Epithelial cell of prostate (primary cell): ENCODE measurements around the gene LIM2.
A peak's percentile ranks its signal among the peaks of the same experiment; 100 is the strongest.

ENCODE experiments used
- DNase-seq: peaks from one replicate; pipeline ENCODE4 v3.0.0-alpha.2; 2011; ENCODE audit warnings: low read depth, low spot score
- H3K27ac ChIP-seq: fragments of 450-650 bp; 2 replicates; pipeline ENCODE4 v1.5.1; 2017; ENCODE audit warnings: mild to moderate bottlenecking

Gene LIM2

DNA sequence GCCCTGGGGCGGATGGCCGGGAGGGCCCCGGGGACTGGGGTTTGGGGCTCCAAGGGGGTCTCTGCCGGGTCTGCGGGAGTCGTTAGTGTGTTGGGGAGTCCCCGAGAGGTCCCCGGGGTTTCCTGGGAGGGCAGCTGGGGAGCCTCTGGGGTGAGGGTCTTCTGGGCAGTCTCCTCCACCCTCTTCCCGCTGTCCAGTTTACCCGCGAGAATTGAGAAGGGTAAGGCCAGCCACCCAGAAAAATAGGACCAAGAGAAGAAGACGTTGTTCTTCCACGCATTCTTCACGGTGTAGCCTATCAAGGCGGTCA, 20.6 kb downstream of the LIM2 start:
- peak overlapping the region; percentile 74 for H3K27ac ChIP-seq
- DNase-seq = no peak

DNA sequence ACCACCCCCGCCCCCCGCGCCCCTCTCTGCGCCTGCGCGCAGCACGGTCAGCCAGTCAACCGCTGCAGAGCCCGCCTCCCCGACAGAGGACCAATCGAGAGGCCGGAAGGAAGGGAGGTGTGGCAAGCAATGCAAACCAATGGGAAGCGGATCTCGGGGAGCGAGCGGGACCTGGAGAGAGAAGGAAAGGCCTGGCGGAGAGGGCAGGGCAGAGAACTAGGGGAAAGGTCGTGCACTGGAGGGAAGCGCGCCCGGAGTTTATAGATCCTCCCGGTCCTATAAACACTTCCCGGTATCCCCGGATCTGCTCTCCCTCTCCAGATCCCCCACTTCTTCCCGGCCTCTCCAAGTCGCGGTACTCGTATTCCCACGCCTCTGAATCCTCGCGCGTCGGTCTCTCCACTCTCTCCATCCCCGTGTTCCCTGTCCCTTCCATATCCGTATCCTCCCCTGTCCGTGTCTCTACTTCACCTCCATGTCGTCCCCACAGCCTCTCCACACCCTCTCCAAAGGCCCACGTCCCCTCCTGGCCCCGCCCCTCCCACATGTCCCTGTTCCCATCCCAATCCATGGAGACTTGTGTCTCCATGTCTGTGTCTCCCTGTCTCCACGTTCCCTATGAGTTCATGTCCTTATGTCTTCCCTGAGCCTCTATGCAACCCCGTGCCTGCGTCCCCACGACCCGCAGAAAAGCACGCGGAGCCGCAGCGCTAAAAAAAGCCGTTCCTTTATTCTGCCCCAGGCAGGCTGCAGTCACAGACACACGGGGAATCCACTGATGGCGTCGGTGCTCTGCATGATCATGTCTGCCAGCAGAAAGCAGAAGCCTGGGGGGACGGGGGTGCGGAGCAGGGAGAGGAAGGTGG, 21.2 kb downstream of the LIM2 start:
- peak; percentile 89 for DNase-seq
- peak overlapping the region; percentile 74 for H3K27ac ChIP-seq

DNA sequence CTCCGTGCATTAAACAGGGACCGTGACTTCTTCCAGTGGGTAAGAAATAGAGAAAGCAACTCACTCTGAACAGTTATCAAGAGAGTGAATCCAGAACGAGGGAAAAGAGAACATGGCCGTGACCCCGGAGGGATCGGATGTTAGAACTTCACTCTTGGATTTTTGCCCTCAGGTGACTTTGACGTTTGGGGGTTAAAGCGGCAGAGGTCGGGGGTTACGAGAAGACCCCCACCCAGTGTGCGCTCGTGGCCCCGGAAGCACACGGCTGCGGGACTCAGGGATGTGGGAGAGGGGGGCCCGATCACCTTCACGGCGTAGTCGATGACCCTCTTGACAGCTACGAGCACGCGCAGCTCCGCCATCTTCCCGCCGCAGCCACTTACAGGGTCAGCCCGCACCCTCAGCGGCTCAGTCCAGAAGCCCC, 21.8 kb downstream of the LIM2 start, which contains the start of gene ETFB:
Gene ETFB (minus strand): TSS at position 424 of the 424 bp plus-strand sequence. CDS start 62 bp downstream, at position 362.
- peak within 1 kb of the TSS; percentile 74 for H3K27ac ChIP-seq
- no peak for DNase-seq

DNA sequence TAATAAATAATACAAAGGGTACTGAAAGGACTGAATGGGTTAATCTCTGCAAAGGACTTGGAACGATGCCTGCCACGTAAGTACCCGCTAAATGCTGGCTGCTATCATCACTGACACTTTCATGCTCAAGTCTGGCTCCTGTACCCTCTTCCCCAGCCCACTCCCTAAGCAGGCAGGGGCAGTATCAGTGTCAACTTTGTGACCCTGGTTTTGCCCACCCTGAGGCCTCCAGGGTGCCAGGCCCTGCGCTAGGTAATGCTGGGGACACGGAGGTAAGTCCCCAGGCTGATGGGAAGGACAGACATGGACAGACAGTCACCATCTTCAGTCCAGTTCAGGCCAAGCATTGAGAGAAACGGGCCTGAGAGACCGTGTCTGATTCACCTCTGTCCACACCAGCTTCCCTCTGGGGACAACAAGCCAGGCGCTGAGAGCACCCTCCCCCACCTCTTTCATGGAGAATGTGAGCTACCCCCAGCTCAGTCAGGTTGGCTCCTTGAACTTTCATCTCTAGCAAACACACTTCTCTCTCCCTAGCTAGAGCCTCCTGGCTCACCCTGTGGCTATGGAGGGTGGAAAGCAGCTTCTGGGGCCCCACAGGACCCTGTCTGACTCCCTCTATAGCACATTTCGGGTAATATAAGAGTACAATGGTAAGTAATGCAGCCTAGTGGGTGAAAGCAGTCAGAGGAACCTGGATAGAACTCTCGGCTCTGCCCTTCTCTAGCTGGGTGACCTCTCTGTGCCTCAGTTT, 22.4 kb downstream of the LIM2 start:
- DNase-seq = no peak
- peak overlapping the region; percentile 74 for H3K27ac ChIP-seq

DNA sequence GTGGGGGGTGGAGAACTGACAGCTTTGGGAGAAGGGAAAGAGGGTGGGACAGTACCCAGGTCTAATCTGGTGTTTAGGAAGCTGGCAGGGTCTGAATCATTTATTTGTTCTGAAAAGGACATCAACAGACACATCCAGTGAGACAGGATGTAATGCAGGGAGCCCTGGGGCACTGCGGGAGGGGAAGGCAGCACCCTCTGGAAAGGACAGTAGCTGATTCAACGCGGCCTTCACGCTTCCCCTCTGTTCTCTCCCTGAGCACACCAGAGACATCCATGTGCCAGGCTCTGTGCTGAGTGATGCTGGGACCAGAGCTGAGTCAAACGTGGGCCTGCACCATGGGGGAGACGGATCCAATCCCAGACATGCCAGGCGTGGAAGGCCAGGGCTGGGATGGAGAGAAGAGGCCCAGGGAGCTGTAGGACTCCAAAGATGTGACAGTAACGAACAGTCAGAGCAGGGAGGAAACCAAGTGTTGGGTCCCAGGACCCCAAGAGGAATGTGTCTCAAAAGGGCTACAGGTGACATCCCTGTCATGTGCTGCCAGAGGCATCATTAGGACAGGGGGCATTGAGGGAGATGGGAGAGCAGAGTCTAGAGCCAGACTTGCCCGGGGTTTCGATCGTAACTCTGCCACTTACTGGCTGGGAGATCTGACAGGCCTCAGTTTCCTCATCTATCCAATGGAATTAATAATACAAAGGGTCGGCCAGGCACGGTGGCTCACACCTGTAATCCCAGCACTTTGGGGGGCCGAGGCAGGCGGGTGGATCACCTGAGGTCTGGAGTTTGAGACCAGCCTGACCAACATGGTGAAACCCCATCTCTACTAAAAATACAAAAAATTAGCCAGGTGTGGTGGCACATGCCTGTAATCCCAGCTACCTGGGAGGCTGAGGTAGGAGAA, 23.3 kb downstream of the LIM2 start:
- H3K27ac ChIP-seq = peak overlapping the region; percentile 74
- DNase-seq = no peak

DNA sequence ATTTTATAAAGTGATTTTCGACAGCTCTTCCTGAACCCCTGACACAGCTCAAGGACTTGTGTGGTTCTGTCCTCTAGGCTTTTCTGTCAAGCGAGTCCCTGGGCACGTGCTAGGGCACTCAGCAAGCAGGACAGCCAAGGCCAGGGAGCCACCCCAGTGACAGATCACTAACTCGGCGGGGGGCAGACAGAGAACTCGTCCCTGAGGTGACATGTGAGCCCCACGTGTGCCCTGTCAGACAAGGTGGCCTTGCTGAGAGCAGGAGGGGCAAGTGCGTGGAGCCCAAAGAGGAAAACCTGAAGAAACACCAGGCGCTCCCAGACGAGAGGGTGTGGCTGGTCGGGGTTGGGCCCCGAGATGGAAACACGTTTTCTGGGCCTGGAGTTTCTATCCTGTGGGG, 26.5 kb downstream of the LIM2 start:
- no peak overlapping the region for H3K27ac ChIP-seq
- DNase-seq = no peak

DNA sequence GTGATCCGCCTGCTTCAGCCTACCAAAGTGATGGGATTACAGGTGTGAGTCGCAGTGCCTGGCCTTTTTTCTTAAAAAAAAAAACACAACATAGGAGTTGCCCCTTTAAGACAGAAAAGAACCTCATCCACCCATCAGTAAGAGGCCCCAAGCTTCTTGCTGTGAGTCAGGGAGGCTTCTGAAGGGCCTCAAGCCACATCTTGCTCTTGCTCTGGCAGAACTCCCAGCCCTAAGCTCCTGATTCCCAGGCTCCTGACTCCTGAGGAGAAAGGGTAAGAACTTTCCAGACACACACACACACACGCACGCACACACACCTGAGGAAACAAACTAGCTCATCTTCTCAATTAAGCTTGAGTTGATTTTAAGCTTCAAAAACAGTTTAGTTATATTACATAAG, 28.5 kb downstream of the LIM2 start:
- peak overlapping the region; percentile 26 for H3K27ac ChIP-seq
- DNase-seq = peak; percentile 73

DNA sequence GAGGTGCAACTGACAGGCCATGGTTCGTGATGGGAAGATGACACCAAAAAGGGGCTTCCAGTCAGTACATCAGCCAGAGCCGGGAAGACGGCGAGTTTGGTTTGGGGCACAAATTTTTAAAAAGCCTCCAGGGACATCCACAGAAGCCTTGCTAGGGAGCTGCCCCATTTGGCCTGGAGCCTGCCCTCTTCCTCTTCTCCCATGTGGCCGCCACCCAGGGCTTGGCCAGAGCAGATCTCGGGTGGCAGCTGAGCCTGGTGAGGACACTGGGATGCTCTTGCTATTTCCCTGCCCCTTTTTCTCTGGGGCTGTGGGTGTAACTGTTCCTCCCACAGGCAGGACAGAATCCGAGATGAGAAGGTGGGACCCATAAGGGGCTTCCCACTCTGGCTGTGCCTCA, 29.8 kb downstream of the LIM2 start:
- no peak overlapping the region for H3K27ac ChIP-seq
- no peak for DNase-seq

DNA sequence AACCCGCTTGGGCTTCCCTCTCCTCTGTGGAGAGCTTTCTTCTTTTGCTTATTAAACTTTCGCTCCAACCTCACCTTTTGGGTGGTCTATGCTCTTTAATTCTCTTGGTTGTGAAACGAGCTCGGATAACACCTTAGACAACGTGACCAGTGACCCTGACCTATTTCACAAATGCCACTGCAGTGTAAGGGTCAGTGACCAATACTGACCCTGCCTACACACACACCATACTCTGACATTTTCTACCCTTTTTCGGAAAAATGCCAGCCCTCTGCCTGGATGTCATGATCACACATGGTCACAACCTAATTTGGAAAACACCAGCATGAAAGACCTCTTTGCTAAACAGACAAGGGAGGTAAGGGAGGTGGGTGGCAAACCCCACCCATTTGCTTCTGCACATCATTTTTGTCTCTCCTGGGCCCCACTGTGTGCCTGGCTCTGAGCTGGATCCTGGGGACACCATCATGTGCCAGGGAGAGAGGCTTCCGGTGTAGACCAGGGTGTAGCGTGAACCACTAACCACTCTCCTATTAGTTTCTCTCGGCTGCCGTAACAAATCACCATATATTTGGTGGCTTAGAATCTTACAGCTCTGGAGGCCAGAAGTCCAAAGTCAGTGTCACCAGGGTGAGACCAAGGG, 31.5 kb downstream of the LIM2 start:
- no peak for DNase-seq
- H3K27ac ChIP-seq = no peak overlapping the region

DNA sequence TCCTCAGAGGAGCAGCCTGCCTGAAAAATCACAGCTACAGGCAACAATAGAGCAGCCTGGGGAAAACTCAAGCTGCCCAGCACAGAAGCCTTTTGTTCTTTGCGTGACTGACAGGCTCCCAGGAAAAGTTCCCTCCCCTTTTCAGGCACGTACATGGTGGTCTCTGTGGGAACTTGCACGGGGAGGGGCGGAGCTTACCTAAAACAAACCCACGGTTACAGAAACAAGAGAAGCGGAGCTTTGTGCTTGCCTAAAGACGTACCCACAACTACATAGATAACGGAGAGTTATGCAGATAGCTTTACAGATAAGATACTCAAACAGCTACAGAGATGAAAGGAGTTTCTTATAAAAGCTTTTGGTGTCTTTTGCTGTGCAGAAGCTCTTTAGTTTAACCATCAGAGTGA, 33.0 kb downstream of the LIM2 start:
- DNase-seq = no peak
- no peak overlapping the region for H3K27ac ChIP-seq

DNA sequence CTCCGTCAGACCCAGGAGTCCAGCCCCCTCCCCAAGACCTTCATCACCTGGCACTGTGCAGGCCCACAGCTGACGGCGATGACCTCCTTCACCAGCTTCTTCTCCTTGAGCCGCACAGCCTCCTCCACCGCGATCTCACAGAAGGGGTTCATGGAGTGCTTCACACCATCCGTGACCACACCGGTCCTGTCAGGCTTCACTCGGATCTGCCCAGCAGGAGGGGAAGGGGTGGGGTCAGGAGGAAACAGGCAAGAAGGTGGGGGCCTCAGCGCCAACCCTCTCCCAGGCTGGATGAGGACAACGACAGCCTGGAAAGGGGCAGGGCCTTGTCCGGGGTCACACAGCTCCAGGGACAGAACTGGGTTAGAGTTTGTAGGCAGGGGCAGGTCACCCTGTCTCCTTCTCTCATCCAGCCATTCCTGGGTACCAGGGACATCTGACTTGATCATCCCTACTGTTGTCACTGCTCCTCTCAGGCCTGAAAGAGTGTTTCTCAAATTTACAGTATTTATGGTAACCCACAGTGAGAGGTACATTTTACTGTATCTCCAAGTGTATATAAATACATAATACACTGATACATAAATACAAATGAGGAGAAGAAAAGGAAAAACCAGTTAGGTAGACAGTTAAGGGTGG, 33.6 kb downstream of the LIM2 start:
- no peak for DNase-seq
- no peak overlapping the region for H3K27ac ChIP-seq

DNA sequence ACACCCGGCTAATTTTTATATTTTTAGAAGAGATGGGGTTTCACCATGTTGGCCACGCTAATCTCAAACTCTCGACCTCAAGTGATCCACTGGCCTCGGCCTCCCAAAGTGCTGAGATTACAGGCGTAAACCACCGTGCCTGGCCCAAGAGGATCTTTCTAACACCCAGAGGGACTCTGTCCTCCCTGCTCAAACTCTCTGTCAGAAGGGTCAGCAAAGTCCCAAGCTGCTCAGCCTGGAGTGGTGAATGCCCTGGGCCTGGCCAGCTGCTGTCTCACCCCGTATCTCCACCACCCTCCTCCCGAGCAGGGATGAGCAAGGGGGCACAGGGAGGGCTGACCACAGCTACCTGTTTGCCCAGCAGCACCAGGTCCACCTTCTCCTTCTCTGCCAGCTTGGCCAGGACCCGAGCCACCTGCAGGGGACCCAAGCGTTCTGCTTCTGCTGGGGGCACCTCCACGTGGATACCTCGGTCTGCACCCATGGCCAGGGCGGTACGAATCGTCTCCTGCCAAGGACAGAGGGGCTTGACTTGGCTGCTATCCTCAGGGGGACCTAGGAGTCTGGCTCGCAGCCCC, 34.9 kb downstream of the LIM2 start:
- no peak overlapping the region for H3K27ac ChIP-seq
- DNase-seq = no peak

DNA sequence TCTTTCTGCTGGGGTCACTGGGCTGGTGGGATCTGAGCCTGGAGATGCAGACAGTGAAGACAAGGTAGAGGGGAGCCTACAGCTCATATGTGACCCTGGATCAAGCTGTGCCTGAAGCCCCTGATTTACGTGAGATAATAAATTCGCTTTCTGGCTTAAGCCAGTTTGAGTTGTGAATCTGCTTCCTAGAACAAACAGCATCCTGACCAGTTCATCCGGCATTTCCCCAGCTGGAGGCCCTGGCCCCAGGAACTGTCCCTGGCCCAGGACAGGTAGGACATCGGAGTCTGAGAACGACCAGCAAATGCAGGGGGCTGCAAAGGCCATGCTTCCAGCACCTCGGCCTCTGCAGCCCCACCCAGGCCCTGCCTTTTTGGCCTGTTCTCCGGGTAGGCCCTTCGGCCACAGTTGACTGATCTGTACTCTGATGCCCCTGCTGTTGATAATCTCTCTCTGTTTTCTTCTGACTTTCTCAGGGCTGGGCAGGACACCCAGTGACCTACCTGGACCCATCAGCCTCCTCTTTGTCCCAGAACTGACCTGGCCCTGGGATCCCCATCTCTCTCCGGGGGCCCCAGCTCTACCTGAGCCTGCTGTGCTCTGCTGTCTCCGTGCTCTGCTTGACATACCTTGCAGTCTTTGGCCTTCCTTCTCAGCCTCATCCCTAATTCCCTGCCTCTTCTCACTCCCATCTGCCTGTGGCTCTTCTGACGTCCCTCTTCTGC, 36.3 kb downstream of the LIM2 start:
- peak overlapping the region; percentile 59 for H3K27ac ChIP-seq
- DNase-seq = no peak

DNA sequence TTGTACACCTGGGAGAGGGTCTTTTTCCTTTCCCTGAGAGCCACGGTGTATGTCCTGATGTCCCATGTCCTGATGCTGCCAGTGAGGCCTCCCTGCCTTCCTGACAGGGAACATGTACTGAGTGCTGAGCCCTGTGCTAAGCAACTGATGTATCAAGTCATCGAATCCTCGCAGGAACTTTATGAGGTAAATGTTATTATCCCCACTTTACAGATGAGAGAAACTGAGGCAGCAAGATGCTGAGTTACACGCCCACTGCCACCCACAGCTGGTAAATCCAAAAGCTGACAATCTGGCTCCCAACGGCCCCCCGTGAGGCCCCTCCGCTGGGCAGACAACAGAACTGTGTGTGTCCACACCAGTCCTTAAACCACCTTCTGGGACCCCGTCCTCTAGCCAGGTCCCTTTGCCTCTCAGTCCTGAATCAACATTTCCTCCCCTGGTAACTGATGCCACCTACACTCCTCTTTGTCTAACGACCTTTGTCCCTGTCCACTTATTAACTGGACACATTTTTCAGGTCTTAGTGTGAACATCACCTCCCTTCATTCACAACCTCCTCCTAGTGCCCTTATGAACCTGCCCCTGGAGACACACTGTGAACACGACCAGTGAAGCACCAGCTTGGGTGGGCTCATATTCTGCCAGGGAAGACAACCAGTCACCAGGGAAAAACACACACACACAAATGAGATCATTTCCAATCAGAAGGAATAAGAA, 40.4 kb downstream of the LIM2 start:
- H3K27ac ChIP-seq = no peak overlapping the region
- DNase-seq = no peak

DNA sequence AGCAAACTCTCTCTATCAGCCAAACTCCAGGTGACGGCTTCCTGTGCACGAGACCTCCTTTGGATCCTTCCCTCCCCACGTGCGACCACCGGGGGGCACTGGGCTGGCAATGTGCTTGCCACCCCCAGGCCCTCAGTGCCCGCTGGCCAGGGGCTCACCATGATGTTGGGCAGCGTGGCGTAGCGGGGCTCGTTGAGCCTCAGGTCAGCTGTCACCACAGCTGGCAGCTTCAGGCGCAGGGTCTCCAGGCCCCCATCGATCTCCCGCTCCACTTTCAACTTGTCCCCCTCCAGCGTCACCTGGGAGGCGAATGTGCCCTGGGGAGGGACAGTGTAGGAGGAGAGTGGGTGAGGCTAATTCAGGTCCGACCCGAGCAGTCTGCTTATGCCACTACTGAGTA, 41.0 kb downstream of the LIM2 start:
- DNase-seq = no peak
- no peak overlapping the region for H3K27ac ChIP-seq

DNA sequence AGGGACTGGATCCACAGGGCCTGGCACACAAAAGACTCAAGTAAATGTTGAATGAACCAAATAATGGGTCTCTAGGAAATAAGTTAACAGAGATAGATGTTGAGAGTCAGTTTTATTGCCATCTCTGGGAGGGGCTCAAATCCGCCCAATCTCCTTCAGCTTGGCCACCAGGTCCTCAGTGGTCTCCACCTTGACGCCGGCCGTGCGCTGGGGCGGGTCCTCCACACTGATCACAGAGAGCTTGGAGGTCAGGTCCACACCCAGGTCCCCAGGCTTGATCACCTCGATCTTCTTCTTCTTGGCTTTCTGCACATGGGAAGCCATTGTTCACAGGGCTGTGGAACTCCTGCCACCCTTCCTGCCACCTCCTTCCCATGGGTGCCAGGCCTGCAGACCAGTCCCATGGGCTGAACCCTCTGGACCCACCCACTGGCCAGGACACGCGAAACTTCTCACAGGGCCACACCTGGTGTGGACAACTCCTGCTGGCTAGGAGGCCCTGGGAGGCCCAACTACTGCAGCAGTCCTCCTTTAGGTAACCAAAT, 42.6 kb downstream of the LIM2 start:
- DNase-seq = no peak
- H3K27ac ChIP-seq = no peak overlapping the region

DNA sequence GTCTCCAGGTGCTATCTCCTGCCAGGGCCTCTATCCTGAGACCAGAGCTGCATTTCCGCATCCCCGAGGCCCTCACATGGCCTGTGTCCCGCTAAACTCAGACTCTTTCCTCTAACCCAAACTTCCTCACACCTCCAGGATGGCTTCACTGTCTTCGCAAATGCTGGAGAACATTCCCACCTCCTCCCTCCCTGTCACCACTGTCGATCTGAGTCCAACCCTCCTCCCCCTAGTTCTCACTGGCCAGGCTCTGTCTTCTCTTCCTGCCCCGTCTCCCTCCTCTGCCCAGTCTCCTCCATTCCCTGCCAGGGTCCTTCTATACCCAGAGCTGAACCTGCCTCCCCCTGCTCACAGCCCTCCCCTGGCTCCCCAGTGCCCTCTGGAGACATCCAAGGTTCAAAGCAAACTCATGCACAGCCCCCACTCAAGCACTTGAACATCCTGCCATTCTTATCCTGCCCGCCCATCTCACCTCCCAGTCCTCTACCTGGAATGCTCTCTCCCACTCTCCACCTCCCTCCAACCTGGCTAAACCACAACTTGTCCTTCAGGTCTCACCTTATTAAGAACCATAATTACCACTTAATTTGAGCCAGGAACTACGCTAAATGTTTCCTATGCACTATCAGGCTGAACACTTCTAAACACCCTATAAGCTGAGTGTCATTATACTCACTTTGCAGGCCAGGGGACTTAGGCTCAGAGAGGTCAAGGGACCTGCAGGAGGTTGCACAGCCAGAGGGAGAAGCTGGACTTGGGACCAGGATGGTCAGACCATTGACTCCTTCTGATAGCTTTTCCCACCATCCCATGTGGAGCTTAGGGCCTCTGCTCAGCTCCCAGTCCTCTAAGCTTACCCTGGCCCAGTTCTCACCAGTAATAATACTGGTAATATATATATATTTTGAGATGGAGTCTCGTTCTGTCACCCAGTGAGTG, 44.9 kb downstream of the LIM2 start:
- no peak for DNase-seq
- H3K27ac ChIP-seq = peak overlapping the region; percentile 31
